Measurements from ENCODE around the gene HEATR9. TPM values are rescaled to one million over a fixed set of nuclear protein-coding genes. Genes with fewer than 3 reads are reported as not detected.

The HEATR9 gene
- total and polyA plus RNA-seq, 2 donors from 2014 or later, result 0.16 TPM; not detected in 1

- no peak for TF ChIP-seq CTCF (IDR thresholded peaks at IDR 0.05; ENCODE audit: borderline replicate concordance, extremely low read depth, insufficient read depth)
- H3K4me1 ChIP-seq (ENCODE audit: control insufficient read depth in 2 of 3, insufficient read depth in 2 of 3, low read depth in 1 of 3, low read length in 3 of 3), result peaks cover 0 to 5% (median 3%) of the 10 kb centered on the region in 3 donors
- no peak overlapping the region for H3K4me3 ChIP-seq (ENCODE audit: low read length in 3 of 3)
- no peaks in the 10 kb centered on the region for H3K27me3 ChIP-seq (ENCODE audit: control insufficient read depth, insufficient read depth, low read length)
- H3K9me3 ChIP-seq (ENCODE audit: control insufficient read depth in 2 of 3, insufficient read depth in 1 of 3, low read length in 3 of 3), result no peaks in the 10 kb centered on the region
- no peaks in the 10 kb centered on the region for H3K36me3 ChIP-seq (ENCODE audit: control insufficient read depth in 2 of 3, insufficient read depth in 3 of 3, low read length in 3 of 3)
- intact Hi-C loops (cut with DNase I), result no loop called here
- FAIRE-seq, result no peak
- DNase-seq, result no peak
- no peak overlapping the region for H3K27ac ChIP-seq (ENCODE audit: low read depth in 2 of 2, low read length in 2 of 2)
- H3K9ac ChIP-seq (ENCODE audit: low read length in 3 of 3), result no peak overlapping the region
Measured at GRCh38 chr17:35895636-35896587, 27.2 kb upstream of the HEATR9 start.

- H3K27ac ChIP-seq (ENCODE audit: low read depth in 2 of 2, low read length in 2 of 2), result no peak overlapping the region
- TF ChIP-seq CTCF (IDR thresholded peaks at IDR 0.05; ENCODE audit: borderline replicate concordance, extremely low read depth, insufficient read depth), result no peak
- no peak for FAIRE-seq
- DNase-seq, result no peak
- no peaks in the 10 kb centered on the region for H3K36me3 ChIP-seq (ENCODE audit: control insufficient read depth in 2 of 3, insufficient read depth in 3 of 3, low read length in 3 of 3)
- intact Hi-C loops (cut with DNase I), result no loop called here
- no peak overlapping the region for H3K9ac ChIP-seq (ENCODE audit: low read length in 3 of 3)
- H3K9me3 ChIP-seq (ENCODE audit: control insufficient read depth in 2 of 3, insufficient read depth in 1 of 3, low read length in 3 of 3), result no peaks in the 10 kb centered on the region
- H3K4me1 ChIP-seq (ENCODE audit: control insufficient read depth in 2 of 3, insufficient read depth in 2 of 3, low read depth in 1 of 3, low read length in 3 of 3), result peaks cover 2 to 4% (median 3%) of the 10 kb centered on the region in 3 donors
- no peak overlapping the region for H3K4me3 ChIP-seq (ENCODE audit: low read length in 3 of 3)
- H3K27me3 ChIP-seq (ENCODE audit: control insufficient read depth, insufficient read depth, low read length), result no peaks in the 10 kb centered on the region
Measured at GRCh38 chr17:35894206-35894605, 25.5 kb upstream of the HEATR9 start.

GRCh38 chr17:35893751-35894150 is 25.1 kb upstream of the HEATR9 start:
- Histone ChIP-seq H3K4me1 (ENCODE audit: control insufficient read depth in 2 of 3, insufficient read depth in 2 of 3, low read depth in 1 of 3, low read length in 3 of 3) (peaks cover under 1 to 4% (median 3%) of the 10 kb centered on the region in 3 donors), H3K9ac (ENCODE audit: low read length in 3 of 3) (no peak overlapping the region), H3K27me3 (ENCODE audit: control insufficient read depth, insufficient read depth, low read length) (no peaks in the 10 kb centered on the region), H3K4me3 (ENCODE audit: low read length in 3 of 3) (no peak overlapping the region), H3K9me3 (ENCODE audit: control insufficient read depth in 2 of 3, insufficient read depth in 1 of 3, low read length in 3 of 3) (no peaks in the 10 kb centered on the region), H3K27ac (ENCODE audit: low read depth in 2 of 2, low read length in 2 of 2) (no peak overlapping the region), H3K36me3 (ENCODE audit: control insufficient read depth in 2 of 3, insufficient read depth in 3 of 3, low read length in 3 of 3) (no peaks in the 10 kb centered on the region)
- FAIRE-seq (no peak), DNase-seq (no peak)
- intact Hi-C loops (cut with DNase I), result no loop called here
- no peak for TF ChIP-seq CTCF (IDR thresholded peaks at IDR 0.05; ENCODE audit: borderline replicate concordance, extremely low read depth, insufficient read depth)
